GF-D8 (cell line): ENCODE results near the gene PAX9.
"Not testable (repeated sequence)": the region's sequence is repeated elsewhere in the genome, so short reads cannot be mapped to it uniquely, and the experiment has no call there.

ENCODE experiments used
- DNase-seq: peaks from one replicate; lab custom pipeline; 2025; lab: John Stamatoyannopoulos, UW

The PAX9 gene

GRCh38 chr14:36674659-36675058 lies 13.0 kb downstream of the PAX9 start:
- no peak for DNase-seq

DNA sequence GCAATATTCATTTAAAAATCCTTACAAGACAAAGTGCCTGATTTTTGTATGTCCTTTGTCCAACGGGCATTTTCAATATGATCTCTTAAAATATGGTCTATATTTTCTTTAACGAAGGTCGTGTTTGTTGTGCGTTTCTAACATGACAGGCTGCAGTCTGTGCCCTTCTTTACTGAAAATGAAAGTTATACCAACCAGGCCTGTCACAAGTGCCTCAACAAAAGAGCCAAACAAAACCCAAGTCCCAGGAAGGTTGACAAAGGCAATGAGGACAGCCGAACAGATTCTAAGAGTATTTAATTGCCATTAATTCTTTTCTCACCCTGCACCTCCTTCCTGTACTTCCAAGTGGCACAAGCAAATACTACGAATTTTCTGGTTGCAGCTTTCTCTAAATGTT lies 13.9 kb downstream of the PAX9 start:
- no peak for DNase-seq

- DNase-seq = no peak
Measured at GRCh38 chr14:36676236-36676635, 14.6 kb downstream of the PAX9 start.

- no peak for DNase-seq
Measured at GRCh38 chr14:36682338-36682737, 20.7 kb downstream of the PAX9 start.

- no peak for DNase-seq
Measured at GRCh38 chr14:36683083-36683724, 21.5 kb downstream of the PAX9 start.

DNA sequence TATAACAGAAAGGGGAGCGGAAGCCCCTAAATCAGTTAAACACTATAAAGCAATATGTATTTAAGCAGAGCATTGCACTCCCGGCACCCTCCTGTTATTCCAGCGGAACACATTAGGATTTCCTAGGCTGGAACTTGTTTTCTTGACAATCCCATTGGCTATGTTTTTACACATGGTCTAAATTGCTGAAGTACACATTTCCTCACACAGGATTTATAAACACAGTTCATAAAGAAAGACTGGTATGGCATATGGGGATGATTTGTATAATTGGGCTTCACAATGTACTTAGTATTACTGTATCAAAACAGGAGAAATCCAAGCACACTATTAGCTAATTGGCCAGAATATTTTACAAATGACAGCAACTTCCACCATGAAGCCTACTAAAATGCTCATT lies 23.3 kb downstream of the PAX9 start:
- DNase-seq = no peak

DNA sequence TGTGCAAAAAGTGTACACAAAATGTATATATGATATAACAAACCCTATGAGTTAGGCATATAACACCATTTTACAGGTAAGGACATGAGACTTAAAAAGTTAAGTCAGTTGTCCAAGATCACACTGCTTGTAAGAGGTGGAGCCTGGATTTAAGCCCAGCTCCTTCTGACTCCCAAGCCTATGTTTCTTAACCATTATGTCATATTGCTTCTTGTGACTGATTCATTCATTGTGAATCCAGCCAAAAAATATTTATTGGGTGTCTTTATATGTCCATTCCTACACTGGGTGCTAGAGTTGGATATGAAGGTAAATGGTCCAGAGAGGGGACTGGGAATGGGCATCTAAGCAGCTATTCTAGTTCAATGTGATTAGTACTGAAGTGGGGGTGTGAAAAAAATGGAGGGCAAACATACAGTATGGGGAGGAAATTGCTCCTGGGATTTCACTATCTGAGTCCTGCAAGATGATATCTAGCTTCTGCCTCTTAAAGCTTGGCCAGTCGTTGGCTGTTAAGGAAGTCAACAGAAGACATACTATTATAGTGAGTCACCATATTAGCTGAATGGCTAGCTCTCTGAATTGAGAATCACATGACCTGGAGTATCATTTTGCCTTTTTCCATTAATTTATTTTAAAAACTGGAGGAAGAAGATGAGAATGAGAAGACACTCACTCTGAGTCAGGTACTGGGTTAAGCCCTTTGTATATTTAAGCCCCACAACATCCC lies 28.8 kb downstream of the PAX9 start:
- no peak for DNase-seq

GRCh38 chr14:36699420-36699819 lies 37.8 kb downstream of the PAX9 start:
- not testable (repeated sequence) for DNase-seq

- no peak for DNase-seq
Measured at GRCh38 chr14:36700651-36701050, 39.0 kb downstream of the PAX9 start.

- DNase-seq = no peak
Measured at GRCh38 chr14:36701132-36701531, 39.5 kb downstream of the PAX9 start.

GRCh38 chr14:36702474-36702873 lies 40.8 kb downstream of the PAX9 start:
- DNase-seq = no peak

GRCh38 chr14:36707570-36707969 lies 45.9 kb downstream of the PAX9 start:
- DNase-seq = no peak

DNA sequence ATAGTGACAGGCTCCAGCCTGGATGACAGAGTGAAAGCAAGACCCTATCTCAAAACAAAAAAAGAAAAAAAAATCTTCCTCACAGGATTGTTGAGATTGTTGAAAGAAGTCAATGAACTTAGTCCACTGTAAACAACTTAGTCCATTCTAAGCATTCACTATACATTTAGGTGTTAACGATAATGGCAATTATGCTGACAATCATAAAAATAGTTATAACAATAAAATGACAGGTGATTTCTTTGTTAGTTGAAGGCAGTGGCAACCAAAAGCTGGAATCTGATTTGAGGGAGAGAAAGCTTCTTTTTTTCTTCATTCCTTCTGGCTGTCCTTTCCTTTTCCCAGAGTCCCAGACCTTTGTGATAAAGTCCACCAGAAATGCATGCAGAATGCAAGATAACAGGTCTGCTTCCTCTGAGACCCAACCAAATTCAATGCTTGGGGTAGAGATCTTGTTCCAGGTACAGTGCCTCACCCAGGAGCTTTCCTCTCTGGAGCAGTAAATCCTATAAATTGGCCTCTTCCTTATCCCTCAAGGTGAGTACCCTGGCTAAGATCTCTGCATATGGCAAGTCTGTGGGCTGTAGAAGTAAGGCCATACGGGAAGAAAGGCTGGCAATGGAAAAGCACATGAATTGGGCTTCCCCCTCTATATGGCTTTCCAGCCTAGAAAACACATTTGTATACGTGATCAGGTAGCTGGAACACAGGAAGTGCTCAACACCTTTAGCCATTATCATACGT lies 52.5 kb downstream of the PAX9 start:
- no peak for DNase-seq

DNA sequence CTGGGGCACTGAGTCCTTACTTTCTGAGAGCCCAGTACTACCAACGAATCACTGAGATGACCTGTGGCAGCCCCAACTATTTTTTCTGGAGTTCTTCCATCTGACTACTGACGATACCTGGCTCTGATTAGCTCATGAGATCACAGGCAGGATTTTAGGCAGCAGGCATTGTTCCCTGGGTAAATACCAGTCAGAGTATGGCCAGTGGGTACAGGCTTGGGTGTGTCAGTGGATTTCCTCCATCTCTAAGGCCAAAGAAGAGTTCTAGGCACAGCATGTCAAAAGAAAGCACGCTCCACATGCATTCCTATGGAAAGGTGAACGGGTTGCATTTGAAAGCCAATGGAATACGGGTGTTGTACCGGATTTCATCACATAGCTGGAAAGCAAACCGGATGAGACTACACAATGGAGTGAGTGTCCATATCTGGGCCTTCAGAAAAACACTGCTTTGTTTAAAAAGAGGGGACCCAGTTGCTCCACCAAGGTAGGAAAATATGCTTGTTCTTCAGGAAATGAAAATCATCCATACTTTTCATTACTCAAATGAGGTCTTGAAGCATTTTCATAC lies 55.0 kb downstream of the PAX9 start:
- DNase-seq = no peak

- DNase-seq = no peak
Measured at GRCh38 chr14:36717363-36717762, 55.7 kb downstream of the PAX9 start.

- DNase-seq = no peak
Measured at GRCh38 chr14:36718216-36718615, 56.6 kb downstream of the PAX9 start.

GRCh38 chr14:36719823-36720222 lies 58.2 kb downstream of the PAX9 start:
- no peak for DNase-seq

- no peak for DNase-seq
Measured at GRCh38 chr14:36720657-36721056, 59.0 kb downstream of the PAX9 start.

- DNase-seq = no peak
Measured at GRCh38 chr14:36721877-36722276, 60.2 kb downstream of the PAX9 start.

GRCh38 chr14:36723530-36723929 lies 61.9 kb downstream of the PAX9 start:
- DNase-seq = no peak

DNA sequence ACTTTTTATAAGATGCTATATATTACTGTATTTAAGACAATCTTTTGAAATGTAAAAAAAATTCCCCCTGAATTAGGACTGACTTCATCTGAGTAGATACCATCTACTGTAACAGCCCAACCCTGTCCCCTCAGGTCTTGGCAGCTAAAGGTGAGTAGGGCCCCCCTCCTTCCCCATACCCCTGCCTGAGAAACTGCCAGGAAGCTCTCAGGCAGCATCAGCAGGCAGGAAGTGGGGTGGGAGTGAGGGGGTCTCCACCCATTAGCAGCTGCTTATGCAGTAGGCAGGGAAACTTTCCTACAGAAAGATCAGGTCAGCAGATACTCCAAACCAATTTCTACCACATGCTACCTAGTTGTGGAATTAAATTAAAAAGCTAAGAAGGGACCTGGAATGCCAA lies 62.5 kb downstream of the PAX9 start:
- DNase-seq = no peak

DNA sequence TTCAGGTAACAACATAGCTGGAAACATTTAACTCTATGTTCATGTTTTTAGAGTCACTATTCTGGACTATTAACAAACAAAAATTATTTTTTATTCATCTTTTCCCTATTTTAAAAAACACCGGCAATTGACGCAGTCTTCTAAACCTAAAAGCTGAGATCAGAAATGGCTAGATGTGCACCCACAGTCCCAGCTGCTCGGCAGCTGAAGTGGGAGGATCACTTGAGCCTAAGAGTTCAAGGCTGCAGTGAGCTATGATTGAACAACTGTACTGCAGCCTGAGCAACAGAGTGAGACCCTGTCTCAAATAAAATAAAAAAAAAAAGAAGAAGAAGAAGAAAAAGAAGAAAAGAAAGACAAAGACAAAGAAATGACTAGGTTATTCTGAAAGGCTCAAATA lies 64.5 kb downstream of the PAX9 start:
- no peak for DNase-seq
